DMS114 treated with DMSO at 0.1 percent for 48 hours (cell line): Measurements from ENCODE around the gene POLR2M.

Experiments
- DNase-seq: peaks from one replicate; lab custom pipeline; 2025; ENCODE audit not compliant: unreplicated experiment; lab: John Stamatoyannopoulos, UW

The POLR2M gene

GRCh38 chr15:57736591-57736990, 30.1 kb downstream of the POLR2M start:
- no peak for DNase-seq

GRCh38 chr15:57738734-57739237, 32.3 kb downstream of the POLR2M start:
- no peak for DNase-seq

- no peak for DNase-seq
These were observed 33.5 kb downstream of the POLR2M start for GRCh38 chr15:57740048-57740447.

GRCh38 chr15:57741089-57741488, 34.6 kb downstream of the POLR2M start:
- no peak for DNase-seq

- DNase-seq: peak; percentile 7
These were observed 36.9 kb downstream of the POLR2M start for GRCh38 chr15:57743424-57743823.

- no peak for DNase-seq
These were observed 40.3 kb downstream of the POLR2M start for GRCh38 chr15:57746786-57747185.

GRCh38 chr15:57747206-57747896, 40.8 kb downstream of the POLR2M start:
- DNase-seq: no peak

GRCh38 chr15:57751177-57751800, 44.8 kb downstream of the POLR2M start:
- DNase-seq: peak; percentile 21

- DNase-seq: no peak
These were observed 45.9 kb downstream of the POLR2M start for GRCh38 chr15:57752436-57752835.

- no peak for DNase-seq
These were observed 46.3 kb downstream of the POLR2M start for GRCh38 chr15:57752840-57753239.

- DNase-seq: no peak
These were observed 50.0 kb downstream of the POLR2M start for GRCh38 chr15:57756466-57756865.

GRCh38 chr15:57758560-57758959, 52.0 kb downstream of the POLR2M start:
- no peak for DNase-seq

- DNase-seq: no peak
These were observed 55.0 kb downstream of the POLR2M start for GRCh38 chr15:57761562-57761961.

GRCh38 chr15:57762302-57762701, 55.8 kb downstream of the POLR2M start:
- no peak for DNase-seq

GRCh38 chr15:57763176-57763964, 56.9 kb downstream of the POLR2M start:
- DNase-seq: no peak
